Activated CD4-positive, alpha-beta T cell treated with anti-CD3 and anti-CD28 coated beads, Interleukin-2, amount 50 U/mL, for 16 hours (primary cell): ENCODE data around the gene ADGRL4.
A peak's percentile ranks its signal among the peaks of the same experiment; 100 is the strongest.
"Not testable (repeated sequence)": the region's sequence is repeated elsewhere in the genome, so short reads cannot be mapped to it uniquely, and the experiment has no call there.

Experiments
- DNase-seq: peaks from one replicate; pipeline ENCODE4 v3.0.0-alpha.2; 2020

Gene ADGRL4

GRCh38 chr1:78913950-78914349, 92.6 kb downstream of the ADGRL4 start:
- DNase-seq, result no peak

DNA sequence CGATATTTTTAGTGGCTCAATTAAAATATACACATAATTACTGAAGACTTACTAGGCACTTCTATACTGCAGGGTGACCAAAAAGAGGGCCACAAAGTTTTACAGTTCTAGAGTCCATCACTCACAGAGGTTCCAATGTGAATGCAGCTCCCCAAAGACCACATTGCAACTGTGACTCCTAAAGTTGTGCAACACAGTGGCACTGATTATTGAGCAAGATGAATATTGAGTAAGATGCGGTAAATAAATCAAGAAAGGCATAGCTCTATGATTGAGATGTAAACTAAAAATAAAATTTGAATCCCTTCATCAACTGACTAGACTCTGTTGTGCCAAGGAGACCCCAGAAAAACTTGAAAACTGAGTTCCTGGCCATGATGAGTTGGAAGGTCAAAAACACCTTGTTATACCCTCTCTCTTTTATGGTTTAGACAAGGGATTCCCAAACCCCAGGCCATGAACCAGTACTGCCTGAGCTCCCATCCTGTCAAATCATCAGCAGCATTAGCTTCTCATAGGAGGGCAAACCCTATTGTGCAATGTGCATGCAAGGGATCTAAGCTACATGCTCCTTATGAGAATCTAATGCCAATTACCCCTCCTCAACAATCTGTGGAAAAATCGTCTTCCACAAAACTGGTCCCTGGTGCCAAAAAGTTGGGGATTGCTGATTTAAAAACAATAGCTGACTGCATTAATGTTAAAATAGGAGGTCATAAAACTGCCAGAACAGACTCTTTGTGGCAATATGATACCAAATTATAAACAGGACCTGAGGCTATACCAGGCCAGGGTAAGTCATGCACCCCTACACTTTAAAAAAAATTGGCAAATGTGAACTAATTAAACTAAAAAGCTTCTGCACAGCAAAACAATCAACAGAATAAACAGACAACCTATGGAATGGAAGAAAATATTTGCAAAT, 94.3 kb downstream of the ADGRL4 start:
- no peak for DNase-seq

DNA sequence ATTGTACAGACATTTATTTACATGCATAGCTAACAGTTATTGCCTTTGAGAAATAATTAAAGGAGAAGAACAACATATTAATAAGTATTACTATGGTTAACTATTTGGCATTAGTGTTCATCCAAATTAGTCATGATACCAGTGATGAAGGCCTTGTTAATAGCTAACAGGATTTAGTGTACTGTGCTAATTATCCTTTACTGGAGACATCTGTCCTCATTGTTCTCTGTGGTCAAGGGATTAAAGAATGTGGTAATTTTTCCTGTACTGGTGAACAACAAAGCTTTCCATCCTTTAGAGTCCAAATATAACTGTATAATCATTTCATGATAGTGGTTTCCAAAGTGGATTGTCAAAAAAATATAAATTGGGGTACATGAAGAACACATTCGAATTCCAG, 103.9 kb downstream of the ADGRL4 start:
- no peak for DNase-seq

GRCh38 chr1:78894811-78895210, 111.7 kb downstream of the ADGRL4 start:
- DNase-seq, result no peak

- no peak for DNase-seq
Measured at GRCh38 chr1:78892260-78892840, 114.2 kb downstream of the ADGRL4 start.

DNA sequence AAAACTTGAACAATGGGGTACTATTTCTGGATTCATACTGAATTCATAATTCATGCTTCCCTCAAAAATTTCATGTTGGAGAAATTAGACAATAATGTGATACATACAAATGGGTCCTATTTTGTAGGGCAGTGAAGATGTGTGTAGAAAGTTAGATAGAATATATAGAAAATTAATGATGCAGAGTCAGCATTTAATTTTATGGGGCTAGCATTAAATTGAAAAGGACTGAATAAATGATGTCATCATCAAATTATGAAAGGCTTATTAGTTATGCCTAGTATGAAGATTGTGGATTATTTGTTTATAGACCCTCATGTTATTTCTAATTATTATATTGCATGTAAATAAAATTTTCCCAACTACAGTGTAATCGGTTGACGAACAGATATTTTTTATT, 119.1 kb downstream of the ADGRL4 start:
- no peak for DNase-seq

DNA sequence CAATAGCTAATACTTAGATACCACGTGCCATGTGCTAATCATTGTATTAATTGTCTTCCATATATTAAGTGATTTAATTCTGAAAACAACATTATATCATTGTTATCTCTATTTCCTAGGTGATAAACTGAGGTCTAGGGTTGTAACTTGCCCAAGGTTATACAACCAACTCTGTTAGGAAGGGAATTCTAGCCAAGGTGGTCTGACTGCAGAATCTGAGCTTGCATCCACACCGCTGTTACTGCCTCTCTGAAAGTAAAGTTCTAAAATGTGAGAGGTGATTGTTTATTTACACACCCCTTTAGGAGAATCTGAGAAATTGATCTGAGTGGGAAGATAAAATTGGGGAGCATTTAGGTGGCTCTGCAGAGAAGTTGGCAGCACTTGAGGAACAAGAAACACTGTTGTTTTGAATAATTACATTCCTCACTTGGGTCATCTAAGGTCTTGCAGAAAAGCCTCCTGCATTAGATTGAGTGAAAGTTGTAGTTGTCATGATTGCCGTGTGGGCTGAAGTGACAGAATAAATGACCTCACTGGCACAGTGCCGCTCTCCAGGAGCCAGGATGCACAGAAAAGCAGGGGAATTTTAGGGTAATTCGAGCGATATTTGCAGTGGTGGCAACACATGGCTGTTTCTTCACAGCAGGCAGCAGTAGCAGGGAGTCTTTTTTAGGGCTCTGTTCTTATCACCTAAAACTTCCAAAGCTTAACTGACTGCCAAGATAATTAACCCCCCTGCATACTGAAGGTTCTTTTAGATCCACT, 121.7 kb downstream of the ADGRL4 start:
- no peak for DNase-seq

- DNase-seq, result no peak
Measured at GRCh38 chr1:78880223-78880622, 126.3 kb downstream of the ADGRL4 start.

DNA sequence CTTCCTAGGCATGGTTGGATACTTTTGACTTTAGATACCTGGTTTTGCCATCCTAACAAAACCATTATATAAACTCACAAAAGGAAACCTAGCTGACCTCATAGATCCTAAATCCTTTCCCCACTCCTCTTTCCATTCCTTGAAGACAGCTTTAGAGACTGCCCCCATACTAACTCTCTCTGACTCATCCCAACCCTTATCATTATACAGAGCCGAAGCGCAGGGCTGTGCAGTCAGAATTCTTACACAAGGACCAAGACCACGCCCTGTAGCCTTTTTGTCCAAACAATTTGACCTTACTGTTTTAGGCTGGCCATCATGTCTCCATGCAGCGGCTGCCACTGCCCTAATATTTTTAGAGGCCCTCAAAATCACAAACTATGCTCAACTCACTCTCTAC, 130.5 kb downstream of the ADGRL4 start:
- DNase-seq, result not testable (repeated sequence)

GRCh38 chr1:78872801-78873200, 133.7 kb downstream of the ADGRL4 start:
- DNase-seq, result not testable (repeated sequence)

DNA sequence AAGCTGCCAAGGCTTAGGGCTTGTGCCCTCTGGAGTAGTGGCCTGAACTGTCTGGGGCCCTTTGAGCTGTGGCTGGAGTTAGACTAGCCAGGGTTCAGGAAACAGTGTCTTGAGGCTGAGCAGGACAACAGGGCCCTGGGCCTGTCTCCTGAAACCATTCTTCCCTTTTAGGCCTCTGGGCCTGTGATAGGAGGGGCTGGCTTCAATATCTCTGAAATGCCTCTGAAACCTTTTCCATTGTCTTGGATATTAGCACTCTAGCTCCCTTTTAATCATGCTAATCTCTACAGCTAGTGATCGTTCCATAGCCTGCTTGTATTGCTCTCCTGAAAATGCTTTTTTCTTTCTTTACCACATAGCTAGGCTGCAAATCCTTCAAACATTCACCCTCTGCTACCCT, 135.3 kb downstream of the ADGRL4 start:
- no peak for DNase-seq

- no peak for DNase-seq
Measured at GRCh38 chr1:78869136-78869535, 137.4 kb downstream of the ADGRL4 start.

- DNase-seq, result no peak
Measured at GRCh38 chr1:78864175-78864574, 142.4 kb downstream of the ADGRL4 start.

GRCh38 chr1:78856096-78856495, 150.4 kb downstream of the ADGRL4 start:
- no peak for DNase-seq

GRCh38 chr1:78855258-78855657, 151.3 kb downstream of the ADGRL4 start:
- peak; percentile 6 for DNase-seq

DNA sequence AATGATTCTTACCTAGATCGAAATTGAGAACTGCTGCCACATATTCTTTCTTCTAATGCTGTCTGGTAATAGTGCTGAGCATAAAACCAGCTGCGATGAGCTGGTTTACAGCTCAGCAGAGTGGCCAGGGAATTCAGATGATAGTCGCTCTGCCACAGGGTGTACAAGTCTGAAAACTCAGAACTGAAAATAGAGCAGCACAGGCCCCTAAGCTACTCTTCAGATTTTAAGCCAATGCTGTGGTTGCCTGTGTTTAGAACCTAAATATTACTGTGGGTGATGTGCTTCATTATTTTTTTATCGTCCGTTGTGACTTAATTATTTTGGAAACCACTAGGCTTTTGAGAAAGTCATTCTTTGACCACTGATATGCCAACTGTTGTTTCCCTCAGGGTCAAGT, 152.0 kb downstream of the ADGRL4 start:
- DNase-seq, result no peak

GRCh38 chr1:78843546-78843945, 163.0 kb downstream of the ADGRL4 start:
- no peak for DNase-seq

DNA sequence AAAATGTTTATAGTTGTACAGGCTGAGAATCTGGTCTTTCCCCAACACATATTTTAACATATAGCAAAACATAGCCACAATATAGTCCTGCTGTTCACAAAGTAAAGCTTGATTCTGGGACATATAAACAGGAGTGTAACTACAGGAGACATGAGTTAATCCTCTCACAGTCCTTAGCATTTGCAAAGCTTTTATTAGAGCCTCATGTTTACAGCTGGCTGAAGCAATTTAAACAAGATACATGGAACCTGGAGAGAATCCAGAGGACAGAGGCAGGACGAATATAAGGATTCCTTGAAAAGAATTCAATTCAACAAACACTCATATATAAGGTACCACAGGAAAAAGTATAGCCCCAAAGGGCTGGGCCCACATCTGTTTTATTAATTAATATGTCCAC, 163.4 kb downstream of the ADGRL4 start:
- no peak for DNase-seq

DNA sequence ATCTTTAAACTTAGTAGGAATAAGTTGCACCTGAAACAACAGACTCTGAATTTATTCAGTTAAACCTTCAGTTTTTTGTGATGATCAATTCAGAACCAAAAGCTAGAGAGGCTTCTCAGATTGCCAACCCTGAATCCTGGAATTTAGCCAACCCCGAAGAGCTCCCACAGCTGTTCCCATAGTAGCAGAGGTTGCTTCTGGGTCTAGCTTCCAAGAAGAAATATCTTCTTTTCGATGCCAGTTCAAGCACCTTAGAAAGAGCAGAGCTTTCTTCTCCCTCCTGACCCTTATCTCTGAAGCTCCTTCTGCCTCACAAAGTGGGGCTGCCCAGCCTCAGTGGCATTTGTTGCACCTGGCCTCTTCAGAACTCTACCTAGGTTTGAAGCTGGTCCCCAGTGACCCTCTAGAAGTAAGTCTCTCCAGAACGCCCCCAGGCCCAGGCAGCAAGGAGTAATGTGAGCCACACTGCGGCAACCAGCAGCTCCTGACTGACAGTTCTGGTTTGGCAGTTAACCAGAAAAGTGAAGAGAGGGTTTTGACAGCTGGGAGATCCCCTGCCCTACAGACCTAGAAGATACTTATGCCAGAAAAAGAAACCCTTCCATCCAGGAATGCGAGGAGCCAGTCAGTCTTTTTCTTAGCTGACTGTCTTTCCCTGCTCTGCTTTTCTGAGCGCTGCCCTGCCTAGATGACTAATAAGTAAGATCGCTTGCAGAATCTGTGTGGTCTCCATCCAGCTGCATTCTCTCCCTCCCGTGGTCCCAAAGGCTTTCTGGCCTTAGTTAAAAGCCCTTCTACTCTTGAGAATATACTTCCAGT, 165.9 kb downstream of the ADGRL4 start:
- no peak for DNase-seq
